Gastrocnemius medialis (tissue), 4 donors: ENCODE measurements around the gene BBS1. TPM values are rescaled to one million over a fixed set of nuclear protein-coding genes. Genes with fewer than 3 reads are reported as not detected.

Experiments used
- ATAC-seq, 2 donors: fragments of 150-250 bp; one replicate each; pipeline ENCODE4 v1.9.1; 2016
- DNase-seq, 2 donors: peaks; one replicate each; pipeline ENCODE4 v3.0.0-alpha.2; 2019
- H3K27ac ChIP-seq, 4 donors: fragments of 200-600 bp; sonication (generic); 1 replicate in 1 of 4; 2 replicates in 3 of 4; pipeline ENCODE4 v1.5.1; 2016 to 2018; ENCODE audit warnings: mild to moderate bottlenecking in 2 of 4, moderate library complexity in 1 of 4
- H3K27me3 ChIP-seq, 3 donors: fragments of 200-600 bp; sonication (generic) in 2 of 3; 1 replicate in 1 of 3; 2 replicates in 2 of 3; pipeline versions ENCODE4 v1.5.1 to v1.6.0; 2016 to 2019; ENCODE audit warnings: mild to moderate bottlenecking in 1 of 3, moderate library complexity in 1 of 3
- H3K36me3 ChIP-seq, 2 donors: fragments of 200-600 bp; sonication (generic) in 1 of 2; one replicate each; pipeline ENCODE4 v1.5.1; 2017 to 2018
- H3K4me1 ChIP-seq, 2 donors: fragments of 200-600 bp; sonication (generic) in 1 of 2; one replicate each; pipeline ENCODE4 v1.5.1; 2016 to 2017; ENCODE audit warnings: mild to moderate bottlenecking in 2 of 2
- H3K4me3 ChIP-seq, 4 donors: fragments of 200-600 bp; sonication (generic) in 3 of 4; 1 replicate in 1 of 4; 2 replicates in 3 of 4; pipeline ENCODE4 v1.5.1; 2016 to 2019; ENCODE audit warnings: mild to moderate bottlenecking in 2 of 4
- H3K9me3 ChIP-seq, 3 donors: fragments of 200-600 bp; sonication (generic) in 2 of 3; 1 replicate in 1 of 3; 2 replicates in 2 of 3; pipeline ENCODE4 v1.5.1; 2016 to 2019
- POLR2A ChIP-seq, 2 donors: fragments of 450-650 bp; IDR thresholded peaks; one replicate each; pipeline ENCODE4 v1.6.1; 2017; ENCODE audit warnings: antibody characterized with exemption in 2 of 2, mild to moderate bottlenecking in 2 of 2, moderate library complexity in 2 of 2
- in situ Hi-C, 4 donors: fragments of 200-750 bp; cut with MboI; loops; one replicate each; pipeline versions ENCODE4 v1.15.0 to v1.8.0; 2017; ENCODE audit warnings: low sequenced_read_pairs in 4 of 4
- intact Hi-C: fragments of 100-400 bp; cut with DNase I; formaldehyde crosslinking; loops from one replicate; pipeline ENCODE4 v1.15.1; 2023; ENCODE audit warnings: low total_unique reads
- total RNA-seq, 4 donors: library from RNA; depleted of rRNA; stranded (reverse); fragments of >200 nt; gene quantifications; one replicate each; pipeline versions ENCODE4 v1.1.0 to v1.2.3, GENCODE V29; 2016
- TF ChIP-seq, protein P1 (sequence below), 5 experiments: fragments of 450-650 bp in 3 of 5; fragments of 200-600 bp in 2 of 5; sonication (generic) in 2 of 5; IDR thresholded peaks in 4 of 5; conservative IDR thresholded peaks in 1 of 5; 1 replicate in 4 of 5; 2 replicates in 1 of 5; pipeline ENCODE4 v1.5.1; 2016 to 2019; ENCODE audit warnings: antibody characterized with exemption in 5 of 5, mild to moderate bottlenecking in 3 of 5, moderate library complexity in 3 of 5

The BBS1 gene
- total RNA-seq, 4 donors from 2014 or later: 19.8 to 34.5 (median 31.2) TPM

GRCh38 chr11:66568124-66568916 is 57.9 kb downstream of the BBS1 start, which contains the start of gene CTSF:
Gene CTSF (minus strand): TSS chr11:66568606. CDS start chr11:66568486, 120 bp downstream.
- in situ Hi-C loops: no loop called here
- intact Hi-C loops: no loop called here
- TF ChIP-seq, protein P1, sequence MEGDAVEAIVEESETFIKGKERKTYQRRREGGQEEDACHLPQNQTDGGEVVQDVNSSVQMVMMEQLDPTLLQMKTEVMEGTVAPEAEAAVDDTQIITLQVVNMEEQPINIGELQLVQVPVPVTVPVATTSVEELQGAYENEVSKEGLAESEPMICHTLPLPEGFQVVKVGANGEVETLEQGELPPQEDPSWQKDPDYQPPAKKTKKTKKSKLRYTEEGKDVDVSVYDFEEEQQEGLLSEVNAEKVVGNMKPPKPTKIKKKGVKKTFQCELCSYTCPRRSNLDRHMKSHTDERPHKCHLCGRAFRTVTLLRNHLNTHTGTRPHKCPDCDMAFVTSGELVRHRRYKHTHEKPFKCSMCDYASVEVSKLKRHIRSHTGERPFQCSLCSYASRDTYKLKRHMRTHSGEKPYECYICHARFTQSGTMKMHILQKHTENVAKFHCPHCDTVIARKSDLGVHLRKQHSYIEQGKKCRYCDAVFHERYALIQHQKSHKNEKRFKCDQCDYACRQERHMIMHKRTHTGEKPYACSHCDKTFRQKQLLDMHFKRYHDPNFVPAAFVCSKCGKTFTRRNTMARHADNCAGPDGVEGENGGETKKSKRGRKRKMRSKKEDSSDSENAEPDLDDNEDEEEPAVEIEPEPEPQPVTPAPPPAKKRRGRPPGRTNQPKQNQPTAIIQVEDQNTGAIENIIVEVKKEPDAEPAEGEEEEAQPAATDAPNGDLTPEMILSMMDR (IDR thresholded peaks at IDR 0.05 in 4 of 5, conservative IDR thresholded peaks at IDR 0.05 in 1 of 5): no peak
- peak; percentile 32 to 85 for TF ChIP-seq POLR2A (IDR thresholded peaks at IDR 0.05)
- ATAC-seq (peak; percentile 92 to 93), DNase-seq (peak; percentile 89 to 91)
- H3K27me3 ChIP-seq: no peaks in the 10 kb centered on the region
- H3K4me3 ChIP-seq: peak within 1 kb of the TSS; percentile 56 to 77 (median 66)
- H3K27ac ChIP-seq: peak within 1 kb of the TSS; percentile 74 to 86 (median 79)
- H3K4me1 ChIP-seq: peaks cover 5 to 11% of the 10 kb centered on the region in 2 donors
- H3K9me3 ChIP-seq: no peaks in the 10 kb centered on the region
- H3K36me3 ChIP-seq: peaks cover 0 to 12% of the 10 kb centered on the region in 2 donors

- in situ Hi-C loops: no loop called here
- Histone ChIP-seq H3K27me3 (no peaks in the 10 kb centered on the region), H3K36me3 (peaks cover 0 to 7% of the 10 kb centered on the region in 2 donors), H3K9me3 (no peaks in the 10 kb centered on the region), H3K4me3 (peak overlapping the region in 1 of 4 donors; percentile 57), H3K4me1 (peaks cover 5 to 11% of the 10 kb centered on the region in 2 donors), H3K27ac (peak overlapping the region; percentile 74 to 86 (median 79))
- ATAC-seq (no peak), DNase-seq (no peak)
- no peak for TF ChIP-seq POLR2A (IDR thresholded peaks at IDR 0.05)
- TF ChIP-seq, protein P1 (IDR thresholded peaks at IDR 0.05 in 4 of 5, conservative IDR thresholded peaks at IDR 0.05 in 1 of 5): no peak
- intact Hi-C loops: no loop called here
These were observed 58.6 kb downstream of the BBS1 start for GRCh38 chr11:66569076-66569475.

DNA sequence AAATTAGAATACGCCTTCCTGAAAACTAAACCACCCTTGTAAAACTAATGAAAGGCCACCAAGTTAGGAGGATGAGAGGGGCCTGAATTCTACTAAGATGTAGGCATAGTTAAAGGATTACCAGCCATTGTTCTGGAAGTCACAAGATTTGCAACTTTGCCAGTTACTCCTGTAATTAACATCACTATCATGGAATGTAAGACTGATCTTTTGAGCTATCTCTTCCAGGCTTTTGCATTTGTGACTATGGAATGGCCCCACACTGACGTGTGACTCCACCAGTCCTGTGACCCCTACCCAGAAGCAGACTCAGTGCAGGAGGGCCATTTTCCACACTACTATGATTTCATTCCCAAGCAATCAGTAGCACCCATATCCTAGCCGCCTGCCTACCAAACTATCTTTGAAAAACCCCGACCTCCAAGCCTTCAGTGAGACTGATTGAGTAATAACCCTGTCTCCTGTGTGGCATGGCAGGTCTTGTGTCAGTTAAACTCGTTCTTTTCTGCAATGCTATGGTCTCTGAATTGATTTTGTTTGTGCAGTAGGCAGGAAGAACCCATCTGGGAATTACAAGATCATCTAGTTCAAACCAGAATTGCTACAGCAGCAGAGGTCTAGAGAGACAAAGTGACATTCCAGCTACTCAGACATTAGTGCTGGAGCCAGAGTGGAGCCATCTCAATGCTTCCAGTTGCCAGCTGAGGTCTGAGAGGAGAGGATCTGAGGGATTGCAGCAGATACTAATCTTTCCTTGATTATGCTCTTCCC is 59.8 kb downstream of the BBS1 start:
- H3K36me3 ChIP-seq: no peaks in the 10 kb centered on the region
- H3K27ac ChIP-seq: no peak overlapping the region
- H3K9me3 ChIP-seq: no peaks in the 10 kb centered on the region
- DNase-seq (no peak), ATAC-seq (no peak)
- peaks cover 5 to 11% of the 10 kb centered on the region in 2 donors for H3K4me1 ChIP-seq
- intact Hi-C loops: no loop called here
- in situ Hi-C loops: loop anchor here in 1 of 4 donors (10.0 kb wide), 1 partner anchor 105 kb away; the partner anchor contains the start of gene RBM4B
- TF ChIP-seq, protein P1 (IDR thresholded peaks at IDR 0.05 in 4 of 5, conservative IDR thresholded peaks at IDR 0.05 in 1 of 5): no peak
- no peak for TF ChIP-seq POLR2A (IDR thresholded peaks at IDR 0.05)
- no peaks in the 10 kb centered on the region for H3K27me3 ChIP-seq
- no peak overlapping the region for H3K4me3 ChIP-seq

- no peak overlapping the region for H3K4me3 ChIP-seq
- TF ChIP-seq, protein P1 (IDR thresholded peaks at IDR 0.05 in 4 of 5, conservative IDR thresholded peaks at IDR 0.05 in 1 of 5): no peak
- TF ChIP-seq POLR2A (IDR thresholded peaks at IDR 0.05): no peak
- no peak for ATAC-seq
- no peak overlapping the region for H3K27ac ChIP-seq
- no peaks in the 10 kb centered on the region for H3K27me3 ChIP-seq
- H3K36me3 ChIP-seq: no peaks in the 10 kb centered on the region
- no peaks in the 10 kb centered on the region for H3K9me3 ChIP-seq
- in situ Hi-C loops: loop anchor here in 1 of 4 donors (10.0 kb wide), 1 partner anchor 104 kb away; the partner anchor contains the start of gene RBM4B
- no peak for DNase-seq
- H3K4me1 ChIP-seq: peaks cover 5 to 11% of the 10 kb centered on the region in 2 donors
- intact Hi-C loops: no loop called here
These were observed 60.4 kb downstream of the BBS1 start for GRCh38 chr11:66570850-66571180.
